GM23338 (cell line): ENCODE results near the gene HRAS. TPM values are rescaled to one million over a fixed set of nuclear protein-coding genes. Genes with fewer than 3 reads are reported as not detected.

ENCODE experiments used
- ATAC-seq: fragments of 200-7000 bp; cut with Tn5 transposase; 3 replicates; pipeline ENCODE4 v1.9.1; 2020
- DNase-seq: peaks from one replicate; pipeline ENCODE4 v3.0.0-alpha.2; 2015; ENCODE audit warnings: low spot score
- H2AFZ ChIP-seq: fragments of 200-600 bp; sonication (generic); 2 replicates; pipeline ENCODE4 v1.8.0; 2016; ENCODE audit warnings: antibody characterized with exemption, mild to moderate bottlenecking, moderate library complexity
- H3F3A ChIP-seq: fragments of 200-600 bp; sonication (generic); replicated peaks from 2 replicates; pipeline ENCODE4 v1.8.0; 2017; ENCODE audit warnings: antibody characterized with exemption, mixed run types, low read depth
- H3K27ac ChIP-seq: fragments of 200-600 bp; sonication (generic); 2 replicates; pipeline ENCODE4 v1.6.1; 2016; ENCODE audit warnings: low read depth
- H3K27me3 ChIP-seq: fragments of 200-600 bp; sonication (generic); 2 replicates; pipeline ENCODE4 v1.8.0; 2016; ENCODE audit warnings: mild to moderate bottlenecking, mixed run types, moderate library complexity; ENCODE audit not compliant: insufficient read depth
- H3K36me3 ChIP-seq: fragments of 200-600 bp; sonication (generic); 2 replicates; pipeline ENCODE4 v1.8.0; 2016; ENCODE audit warnings: mild to moderate bottlenecking; ENCODE audit not compliant: insufficient read depth
- H3K4me1 ChIP-seq: fragments of 200-600 bp; sonication (generic); 2 replicates; pipeline ENCODE4 v1.8.0; 2016; ENCODE audit warnings: mild to moderate bottlenecking, moderate library complexity; ENCODE audit not compliant: insufficient read depth
- H3K4me2 ChIP-seq: fragments of 200-600 bp; sonication (generic); 2 replicates; pipeline ENCODE4 v1.7.1; 2017; ENCODE audit warnings: mixed run types
- H3K4me3 ChIP-seq: fragments of 200-600 bp; sonication (generic); 2 replicates; pipeline ENCODE4 v1.6.1; 2016; ENCODE audit warnings: mixed run types
- H3K79me2 ChIP-seq: fragments of 200-600 bp; sonication (generic); replicated peaks from 2 replicates; pipeline ENCODE4 v1.8.0; 2017; ENCODE audit warnings: mild to moderate bottlenecking; ENCODE audit not compliant: insufficient read depth
- H3K9me2 ChIP-seq: fragments of 200-600 bp; sonication (generic); 2 replicates; pipeline ENCODE4 v1.8.0; 2017; ENCODE audit not compliant: insufficient read depth
- H4K20me1 ChIP-seq: fragments of 200-600 bp; sonication (generic); replicated peaks from 2 replicates; pipeline ENCODE4 v1.8.0; 2017; ENCODE audit warnings: mild to moderate bottlenecking; ENCODE audit not compliant: insufficient read depth
- H3K27ac Mint-ChIP-seq: 2 replicates; pipeline ENCODE4 v1.8.0; 2020; ENCODE audit warnings: inconsistent platforms, mild to moderate bottlenecking, moderate library complexity, mixed read lengths
- H3K27me3 Mint-ChIP-seq: 3 replicates; pipeline ENCODE4 v1.8.0; 2022; ENCODE audit warnings: low read depth, mild to moderate bottlenecking, moderate library complexity, mixed read lengths, inconsistent platforms; ENCODE audit not compliant: insufficient read depth, poor library complexity
- H3K36me3 Mint-ChIP-seq: 3 replicates; pipeline ENCODE4 v1.8.0; 2021; ENCODE audit warnings: low read depth, mild to moderate bottlenecking, inconsistent platforms, moderate library complexity, mixed read lengths
- H3K4me1 Mint-ChIP-seq: 3 replicates; pipeline ENCODE4 v1.8.0; 2020; ENCODE audit warnings: mild to moderate bottlenecking, inconsistent platforms, mixed read lengths
- H3K4me3 Mint-ChIP-seq: 3 replicates; pipeline ENCODE4 v1.8.0; 2021; ENCODE audit warnings: moderate library complexity, mild to moderate bottlenecking, inconsistent platforms, mixed read lengths
- H3K9me3 Mint-ChIP-seq: 3 replicates; pipeline ENCODE4 v1.8.0; 2020; ENCODE audit warnings: moderate library complexity, mild to moderate bottlenecking, inconsistent platforms, mixed read lengths
- CTCF ChIP-seq, 2 experiments: fragments of 200-600 bp in 1 of 2; sonication (generic) in 1 of 2; conservative IDR thresholded peaks; 2 replicates each; pipeline versions ENCODE4 v1.5.1 to v1.6.1; 2016 to 2017; ENCODE audit warnings: antibody characterized with exemption in 2 of 2, low read depth in 2 of 2, mild to moderate bottlenecking in 2 of 2, moderate library complexity in 1 of 2
- ETS1 ChIP-seq: IDR thresholded peaks from 2 replicates; pipeline ENCODE4 v1.6.1; 2016; ENCODE audit warnings: antibody characterized with exemption
- EZH2 ChIP-seq: fragments of 200-600 bp; sonication (generic); IDR thresholded peaks from one replicate; pipeline ENCODE4 v1.8.0; 2017; ENCODE audit warnings: antibody characterized with exemption, mild to moderate bottlenecking, low read depth; ENCODE audit not compliant: unreplicated experiment
- NANOG ChIP-seq: IDR thresholded peaks from 2 replicates; pipeline ENCODE4 v1.6.1; 2016; ENCODE audit warnings: antibody characterized with exemption, borderline replicate concordance
- ZNF331 ChIP-seq: fragments of 250-450 bp; sonication (Bioruptor Pico); IDR thresholded peaks from 2 replicates; pipeline ENCODE4 v1.5.0; 2020; ENCODE audit warnings: low read depth, mild to moderate bottlenecking, moderate library complexity
- polyA plus RNA-seq: library from polyadenylated mRNA; unstranded; fragments of >200 nt; fragmentation: Nextera tagmentation; extraction: Ambion mirVana; gene quantifications from 2 replicates; pipeline ENCODE4 v1.2.1, GENCODE V29; 2016
- total RNA-seq: library from RNA; depleted of rRNA; stranded (reverse); fragments of >200 nt; shearing (Covaris generic); gene quantifications from 2 replicates; pipeline ENCODE4 v1.2.3, GENCODE V29; 2014
- TF ChIP-seq, protein P1 (sequence below): fragments of 250-450 bp; sonication (Bioruptor Pico); IDR thresholded peaks from 2 replicates; pipeline ENCODE4 v1.5.0; 2020; ENCODE audit warnings: mild to moderate bottlenecking, moderate library complexity

HRAS gene
- total and polyA plus RNA-seq, 2 experiments from 2014 or later = 37.9 to 48.7 TPM

GRCh38 chr11:528166-528814 lies 7.1 kb downstream of the HRAS start:
- peaks cover 11% of the 10 kb centered on the region for H3K27me3 Mint-ChIP-seq
- TF ChIP-seq ETS1 (no peak), CTCF (conservative IDR thresholded peaks at IDR 0.05; ENCODE audit: low read depth in 2 of 2) (no peak)
- Histone ChIP-seq H3K4me3 (no peak overlapping the region), H3K27me3 (no peaks in the 10 kb centered on the region), H3K27ac (no peak overlapping the region), H3K4me1 (no peaks in the 10 kb centered on the region), H3K9me2 (0 out of 2 replicates have a peak, but pooled peaks cover 3% of the 10 kb centered on the region), H2AFZ (no peak overlapping the region), H3K79me2 (no peaks in the 10 kb centered on the region), H4K20me1 (no peaks in the 10 kb centered on the region), H3K36me3 (no peaks in the 10 kb centered on the region), H3K4me2 (no peak overlapping the region), H3F3A (no peaks in the 10 kb centered on the region)
- H3K36me3 Mint-ChIP-seq = peaks cover 12% of the 10 kb centered on the region
- no peak overlapping the region for H3K4me3 Mint-ChIP-seq
- H3K27ac Mint-ChIP-seq = no peak overlapping the region
- H3K9me3 Mint-ChIP-seq = peaks cover 8% of the 10 kb centered on the region; the same call in 2 of the 3 replicates
- no peaks in the 10 kb centered on the region for H3K4me1 Mint-ChIP-seq
- DNase-seq = no peak
- no peak for ATAC-seq

DNA sequence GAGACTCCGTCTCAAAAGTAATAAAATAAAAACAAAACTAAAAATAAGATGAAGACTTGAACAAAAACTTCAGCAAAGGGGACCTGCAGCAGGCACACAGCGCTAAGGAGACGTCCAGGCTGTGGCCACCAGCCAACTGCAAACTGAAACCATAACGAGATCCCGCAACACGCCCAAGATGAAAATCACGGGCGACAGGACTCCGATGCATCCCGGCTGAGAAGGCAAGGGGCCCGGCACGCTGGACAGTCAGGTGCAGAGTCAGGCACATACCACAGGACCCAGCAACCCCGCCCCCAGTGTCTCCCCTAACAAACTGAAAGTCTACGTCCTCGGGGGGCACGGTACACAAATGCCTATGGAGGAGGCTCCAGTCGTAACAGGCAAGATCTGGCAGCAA lies 9.2 kb downstream of the HRAS start:
- ATAC-seq (no peak), DNase-seq (no peak)
- H3K4me3 ChIP-seq = no peak overlapping the region
- 0 out of 2 replicates have a peak, but pooled peaks cover 3% of the 10 kb centered on the region for H3K9me2 ChIP-seq
- no peak overlapping the region for H3K27ac Mint-ChIP-seq
- no peaks in the 10 kb centered on the region for H3K36me3 ChIP-seq
- no peaks in the 10 kb centered on the region for H3K79me2 ChIP-seq
- peaks cover 13% of the 10 kb centered on the region; the same call in 2 of the 3 replicates for H3K9me3 Mint-ChIP-seq
- no peaks in the 10 kb centered on the region for H3K27me3 ChIP-seq
- no peaks in the 10 kb centered on the region for H3K4me1 ChIP-seq
- no peaks in the 10 kb centered on the region for H3K4me1 Mint-ChIP-seq
- H3K27ac ChIP-seq = no peak overlapping the region
- H2AFZ ChIP-seq = no peak overlapping the region
- H3K36me3 Mint-ChIP-seq = peaks cover 5% of the 10 kb centered on the region; the same call in 2 of the 3 replicates
- no peak overlapping the region for H3K4me2 ChIP-seq
- no peaks in the 10 kb centered on the region for H3F3A ChIP-seq
- no peaks in the 10 kb centered on the region for H4K20me1 ChIP-seq
- peaks cover 11% of the 10 kb centered on the region for H3K27me3 Mint-ChIP-seq
- no peak overlapping the region for H3K4me3 Mint-ChIP-seq
- TF ChIP-seq, protein P1, sequence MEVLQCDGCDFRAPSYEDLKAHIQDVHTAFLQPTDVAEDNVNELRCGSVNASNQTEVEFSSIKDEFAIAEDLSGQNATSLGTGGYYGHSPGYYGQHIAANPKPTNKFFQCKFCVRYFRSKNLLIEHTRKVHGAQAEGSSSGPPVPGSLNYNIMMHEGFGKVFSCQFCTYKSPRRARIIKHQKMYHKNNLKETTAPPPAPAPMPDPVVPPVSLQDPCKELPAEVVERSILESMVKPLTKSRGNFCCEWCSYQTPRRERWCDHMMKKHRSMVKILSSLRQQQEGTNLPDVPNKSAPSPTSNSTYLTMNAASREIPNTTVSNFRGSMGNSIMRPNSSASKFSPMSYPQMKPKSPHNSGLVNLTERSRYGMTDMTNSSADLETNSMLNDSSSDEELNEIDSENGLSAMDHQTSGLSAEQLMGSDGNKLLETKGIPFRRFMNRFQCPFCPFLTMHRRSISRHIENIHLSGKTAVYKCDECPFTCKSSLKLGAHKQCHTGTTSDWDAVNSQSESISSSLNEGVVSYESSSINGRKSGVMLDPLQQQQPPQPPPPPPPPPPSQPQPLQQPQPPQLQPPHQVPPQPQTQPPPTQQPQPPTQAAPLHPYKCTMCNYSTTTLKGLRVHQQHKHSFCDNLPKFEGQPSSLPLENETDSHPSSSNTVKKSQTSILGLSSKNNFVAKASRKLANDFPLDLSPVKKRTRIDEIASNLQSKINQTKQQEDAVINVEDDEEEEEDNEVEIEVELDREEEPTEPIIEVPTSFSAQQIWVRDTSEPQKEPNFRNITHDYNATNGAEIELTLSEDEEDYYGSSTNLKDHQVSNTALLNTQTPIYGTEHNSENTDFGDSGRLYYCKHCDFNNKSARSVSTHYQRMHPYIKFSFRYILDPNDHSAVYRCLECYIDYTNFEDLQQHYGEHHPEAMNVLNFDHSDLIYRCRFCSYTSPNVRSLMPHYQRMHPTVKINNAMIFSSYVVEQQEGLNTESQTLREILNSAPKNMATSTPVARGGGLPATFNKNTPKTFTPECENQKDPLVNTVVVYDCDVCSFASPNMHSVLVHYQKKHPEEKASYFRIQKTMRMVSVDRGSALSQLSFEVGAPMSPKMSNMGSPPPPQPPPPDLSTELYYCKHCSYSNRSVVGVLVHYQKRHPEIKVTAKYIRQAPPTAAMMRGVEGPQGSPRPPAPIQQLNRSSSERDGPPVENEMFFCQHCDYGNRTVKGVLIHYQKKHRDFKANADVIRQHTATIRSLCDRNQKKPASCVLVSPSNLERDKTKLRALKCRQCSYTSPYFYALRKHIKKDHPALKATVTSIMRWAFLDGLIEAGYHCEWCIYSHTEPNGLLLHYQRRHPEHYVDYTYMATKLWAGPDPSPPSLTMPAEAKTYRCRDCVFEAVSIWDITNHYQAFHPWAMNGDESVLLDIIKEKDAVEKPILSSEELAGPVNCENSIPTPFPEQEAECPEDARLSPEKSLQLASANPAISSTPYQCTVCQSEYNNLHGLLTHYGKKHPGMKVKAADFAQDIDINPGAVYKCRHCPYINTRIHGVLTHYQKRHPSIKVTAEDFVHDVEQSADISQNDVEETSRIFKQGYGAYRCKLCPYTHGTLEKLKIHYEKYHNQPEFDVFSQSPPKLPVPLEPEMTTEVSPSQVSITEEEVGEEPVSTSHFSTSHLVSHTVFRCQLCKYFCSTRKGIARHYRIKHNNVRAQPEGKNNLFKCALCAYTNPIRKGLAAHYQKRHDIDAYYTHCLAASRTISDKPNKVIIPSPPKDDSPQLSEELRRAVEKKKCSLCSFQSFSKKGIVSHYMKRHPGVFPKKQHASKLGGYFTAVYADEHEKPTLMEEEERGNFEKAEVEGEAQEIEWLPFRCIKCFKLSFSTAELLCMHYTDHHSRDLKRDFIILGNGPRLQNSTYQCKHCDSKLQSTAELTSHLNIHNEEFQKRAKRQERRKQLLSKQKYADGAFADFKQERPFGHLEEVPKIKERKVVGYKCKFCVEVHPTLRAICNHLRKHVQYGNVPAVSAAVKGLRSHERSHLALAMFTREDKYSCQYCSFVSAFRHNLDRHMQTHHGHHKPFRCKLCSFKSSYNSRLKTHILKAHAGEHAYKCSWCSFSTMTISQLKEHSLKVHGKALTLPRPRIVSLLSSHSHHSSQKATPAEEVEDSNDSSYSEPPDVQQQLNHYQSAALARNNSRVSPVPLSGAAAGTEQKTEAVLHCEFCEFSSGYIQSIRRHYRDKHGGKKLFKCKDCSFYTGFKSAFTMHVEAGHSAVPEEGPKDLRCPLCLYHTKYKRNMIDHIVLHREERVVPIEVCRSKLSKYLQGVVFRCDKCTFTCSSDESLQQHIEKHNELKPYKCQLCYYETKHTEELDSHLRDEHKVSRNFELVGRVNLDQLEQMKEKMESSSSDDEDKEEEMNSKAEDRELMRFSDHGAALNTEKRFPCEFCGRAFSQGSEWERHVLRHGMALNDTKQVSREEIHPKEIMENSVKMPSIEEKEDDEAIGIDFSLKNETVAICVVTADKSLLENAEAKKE = no peak
- TF ChIP-seq ZNF331 (CRISPR knock-in tag) (no peak), ETS1 (no peak), NANOG (no peak), EZH2 (no peak)
